Measurements from ENCODE around the gene NHS.

NHS gene

DNA sequence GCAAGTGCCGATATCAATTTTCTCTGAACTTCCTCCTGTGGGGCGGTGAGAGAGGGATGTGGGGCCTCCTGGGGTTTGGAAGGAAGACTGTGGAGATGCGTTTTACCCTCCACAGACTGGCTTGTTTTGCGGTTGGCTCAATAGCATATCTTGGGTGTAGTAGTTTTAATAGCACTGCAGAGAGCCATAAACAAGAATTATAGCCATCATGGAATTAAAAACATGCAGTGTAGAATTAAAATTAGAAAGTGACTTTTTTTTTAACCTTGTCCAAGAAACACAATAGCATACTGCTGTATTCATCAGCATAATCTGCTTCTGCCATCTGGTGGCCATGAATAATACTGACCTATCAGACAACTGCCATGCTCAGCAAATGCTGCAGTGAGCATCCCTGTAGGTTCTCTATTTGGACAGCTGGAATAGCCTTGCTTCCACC, 315.0 kb downstream of the NHS start:
- no peaks in the 10 kb centered on the region for H3K9me3 ChIP-seq
- H3K27ac ChIP-seq: no peak overlapping the region
- peaks cover 0 to 10% (median 2%) of the 10 kb centered on the region in 4 donors for H3K4me1 ChIP-seq
- intact Hi-C loops (cut with DNase I; ENCODE audit: low total_unique reads): loop anchor here (5.0 kb wide), 2 partner anchors 148 to 448 kb away; no protein-coding TSS in a partner anchor
- TF ChIP-seq, protein P1, sequence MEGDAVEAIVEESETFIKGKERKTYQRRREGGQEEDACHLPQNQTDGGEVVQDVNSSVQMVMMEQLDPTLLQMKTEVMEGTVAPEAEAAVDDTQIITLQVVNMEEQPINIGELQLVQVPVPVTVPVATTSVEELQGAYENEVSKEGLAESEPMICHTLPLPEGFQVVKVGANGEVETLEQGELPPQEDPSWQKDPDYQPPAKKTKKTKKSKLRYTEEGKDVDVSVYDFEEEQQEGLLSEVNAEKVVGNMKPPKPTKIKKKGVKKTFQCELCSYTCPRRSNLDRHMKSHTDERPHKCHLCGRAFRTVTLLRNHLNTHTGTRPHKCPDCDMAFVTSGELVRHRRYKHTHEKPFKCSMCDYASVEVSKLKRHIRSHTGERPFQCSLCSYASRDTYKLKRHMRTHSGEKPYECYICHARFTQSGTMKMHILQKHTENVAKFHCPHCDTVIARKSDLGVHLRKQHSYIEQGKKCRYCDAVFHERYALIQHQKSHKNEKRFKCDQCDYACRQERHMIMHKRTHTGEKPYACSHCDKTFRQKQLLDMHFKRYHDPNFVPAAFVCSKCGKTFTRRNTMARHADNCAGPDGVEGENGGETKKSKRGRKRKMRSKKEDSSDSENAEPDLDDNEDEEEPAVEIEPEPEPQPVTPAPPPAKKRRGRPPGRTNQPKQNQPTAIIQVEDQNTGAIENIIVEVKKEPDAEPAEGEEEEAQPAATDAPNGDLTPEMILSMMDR (IDR thresholded peaks at IDR 0.05): peak; percentile 54 to 74
- no peak overlapping the region for H3K4me3 ChIP-seq
- DNase-seq: peak; percentile 41 to 63
- H3K27me3 ChIP-seq: no peaks in the 10 kb centered on the region
- H3K36me3 ChIP-seq: no peaks in the 10 kb centered on the region

- no peaks in the 10 kb centered on the region for H3K9me3 ChIP-seq
- H3K4me1 ChIP-seq: peaks cover 0 to 5% (median 2%) of the 10 kb centered on the region in 4 donors
- no peak overlapping the region for H3K27ac ChIP-seq
- no peaks in the 10 kb centered on the region for H3K27me3 ChIP-seq
- TF ChIP-seq, protein P1 (IDR thresholded peaks at IDR 0.05): no peak
- H3K4me3 ChIP-seq: no peak overlapping the region
- H3K36me3 ChIP-seq: no peaks in the 10 kb centered on the region
- intact Hi-C loops (cut with DNase I; ENCODE audit: low total_unique reads): loop anchor here (5.0 kb wide), 1 partner anchor 451 kb away; no protein-coding TSS in a partner anchor
- no peak for DNase-seq
Measured at GRCh38 chrX:17692709-17693346, 317.8 kb downstream of the NHS start.

DNA sequence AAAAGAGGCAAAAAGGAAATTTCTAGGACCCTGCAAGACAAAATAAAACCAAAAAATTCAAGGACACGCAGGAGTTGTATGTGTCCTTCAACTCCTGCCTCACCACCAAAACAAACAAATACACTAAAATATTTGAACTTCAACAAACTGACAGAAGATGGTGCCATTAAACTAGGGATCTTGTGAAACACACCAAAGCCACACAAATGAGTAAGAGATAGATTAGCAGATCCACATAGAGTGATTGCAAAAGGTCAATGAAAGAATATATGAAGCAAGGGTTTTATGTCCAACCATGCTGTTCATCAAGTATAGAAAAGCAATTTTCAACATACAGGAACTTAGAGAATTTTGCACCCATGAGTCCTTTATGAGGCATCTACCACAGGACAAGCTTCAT, 322.2 kb downstream of the NHS start:
- TF ChIP-seq, protein P1 (IDR thresholded peaks at IDR 0.05): no peak
- H3K4me3 ChIP-seq: no peak overlapping the region
- intact Hi-C loops (cut with DNase I; ENCODE audit: low total_unique reads): no loop called here
- H3K4me1 ChIP-seq: no peaks in the 10 kb centered on the region
- no peaks in the 10 kb centered on the region for H3K27me3 ChIP-seq
- no peak for DNase-seq
- H3K27ac ChIP-seq: no peak overlapping the region
- H3K36me3 ChIP-seq: no peaks in the 10 kb centered on the region
- H3K9me3 ChIP-seq: no peaks in the 10 kb centered on the region

GRCh38 chrX:17700976-17701375, 326.0 kb downstream of the NHS start:
- TF ChIP-seq, protein P1 (IDR thresholded peaks at IDR 0.05): no peak
- no peaks in the 10 kb centered on the region for H3K36me3 ChIP-seq
- no peak overlapping the region for H3K27ac ChIP-seq
- no peak for DNase-seq
- no peaks in the 10 kb centered on the region for H3K4me1 ChIP-seq
- intact Hi-C loops (cut with DNase I; ENCODE audit: low total_unique reads): no loop called here
- no peak overlapping the region for H3K4me3 ChIP-seq
- no peaks in the 10 kb centered on the region for H3K27me3 ChIP-seq
- no peaks in the 10 kb centered on the region for H3K9me3 ChIP-seq

DNA sequence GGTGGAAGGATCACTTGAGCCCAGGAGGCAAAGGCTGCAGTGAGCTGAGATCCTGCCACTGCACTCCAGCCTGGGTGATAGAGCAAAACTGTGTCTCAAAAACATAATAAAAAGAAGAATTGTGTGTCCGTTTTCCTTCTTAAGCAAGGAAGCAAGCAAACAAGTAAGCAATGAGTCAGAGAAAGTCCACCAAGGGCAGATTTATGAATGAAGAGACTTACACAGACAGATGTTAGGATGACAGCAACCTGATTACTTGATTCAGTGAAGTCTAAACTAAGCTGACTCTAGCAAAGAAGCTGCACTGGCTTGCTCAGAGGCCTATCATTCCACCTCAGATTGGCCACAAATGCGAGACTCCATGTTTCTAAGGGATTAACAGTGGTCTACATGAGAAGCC, 328.2 kb downstream of the NHS start:
- TF ChIP-seq, protein P1 (IDR thresholded peaks at IDR 0.05): no peak
- no peak overlapping the region for H3K4me3 ChIP-seq
- no peak overlapping the region for H3K27ac ChIP-seq
- no peak for DNase-seq
- intact Hi-C loops (cut with DNase I; ENCODE audit: low total_unique reads): no loop called here
- H3K9me3 ChIP-seq: no peaks in the 10 kb centered on the region
- no peaks in the 10 kb centered on the region for H3K27me3 ChIP-seq
- H3K4me1 ChIP-seq: peaks cover 0 to 11% (median 0%) of the 10 kb centered on the region in 4 donors
- H3K36me3 ChIP-seq: no peaks in the 10 kb centered on the region
